Skeletal muscle tissue (tissue), 4 donors: ENCODE data around the gene LIFR. TPM values are rescaled to one million over a fixed set of nuclear protein-coding genes. Genes with fewer than 3 reads are reported as not detected.

Experiments used
- H3K27ac ChIP-seq: one replicate; pipeline ENCODE4 v1.7.0; 2013; ENCODE audit warnings: mild to moderate bottlenecking, low read depth, low read length, inconsistent platforms
- H3K27me3 ChIP-seq, 3 donors: one replicate each; pipeline ENCODE4 v1.7.0; 2013; ENCODE audit warnings: low read length in 3 of 3; ENCODE audit not compliant: control insufficient read depth in 3 of 3, insufficient read depth in 3 of 3
- H3K36me3 ChIP-seq, 3 donors: one replicate each; pipeline ENCODE4 v1.7.0; 2013; ENCODE audit warnings: low read length in 3 of 3; ENCODE audit not compliant: control insufficient read depth in 3 of 3, insufficient read depth in 3 of 3
- H3K4me1 ChIP-seq, 3 donors: one replicate each; pipeline ENCODE4 v1.7.0; 2013; ENCODE audit warnings: low read length in 3 of 3, mild to moderate bottlenecking in 3 of 3; ENCODE audit not compliant: control insufficient read depth in 3 of 3, insufficient read depth in 3 of 3
- H3K4me3 ChIP-seq, 3 donors: one replicate each; pipeline ENCODE4 v1.7.0; 2013; ENCODE audit warnings: low read length in 3 of 3
- H3K9ac ChIP-seq, 3 donors: one replicate each; pipeline ENCODE4 v1.7.0; 2013; ENCODE audit warnings: low read length in 3 of 3, mild to moderate bottlenecking in 3 of 3, moderate library complexity in 2 of 3, low read depth in 1 of 3
- H3K9me3 ChIP-seq, 3 donors: one replicate each; pipeline ENCODE4 v1.7.0; 2013; ENCODE audit warnings: low read length in 3 of 3; ENCODE audit not compliant: control insufficient read depth in 3 of 3
- total RNA-seq: library from RNA; depleted of rRNA; stranded (reverse); fragments of >200 nt; gene quantifications from one replicate; pipeline ENCODE4 v1.2.3, GENCODE V29; 2014
- donor health status: Osteomylitis.

LIFR gene
- total RNA-seq, 1 donor from 2014 or later: 101 TPM

DNA sequence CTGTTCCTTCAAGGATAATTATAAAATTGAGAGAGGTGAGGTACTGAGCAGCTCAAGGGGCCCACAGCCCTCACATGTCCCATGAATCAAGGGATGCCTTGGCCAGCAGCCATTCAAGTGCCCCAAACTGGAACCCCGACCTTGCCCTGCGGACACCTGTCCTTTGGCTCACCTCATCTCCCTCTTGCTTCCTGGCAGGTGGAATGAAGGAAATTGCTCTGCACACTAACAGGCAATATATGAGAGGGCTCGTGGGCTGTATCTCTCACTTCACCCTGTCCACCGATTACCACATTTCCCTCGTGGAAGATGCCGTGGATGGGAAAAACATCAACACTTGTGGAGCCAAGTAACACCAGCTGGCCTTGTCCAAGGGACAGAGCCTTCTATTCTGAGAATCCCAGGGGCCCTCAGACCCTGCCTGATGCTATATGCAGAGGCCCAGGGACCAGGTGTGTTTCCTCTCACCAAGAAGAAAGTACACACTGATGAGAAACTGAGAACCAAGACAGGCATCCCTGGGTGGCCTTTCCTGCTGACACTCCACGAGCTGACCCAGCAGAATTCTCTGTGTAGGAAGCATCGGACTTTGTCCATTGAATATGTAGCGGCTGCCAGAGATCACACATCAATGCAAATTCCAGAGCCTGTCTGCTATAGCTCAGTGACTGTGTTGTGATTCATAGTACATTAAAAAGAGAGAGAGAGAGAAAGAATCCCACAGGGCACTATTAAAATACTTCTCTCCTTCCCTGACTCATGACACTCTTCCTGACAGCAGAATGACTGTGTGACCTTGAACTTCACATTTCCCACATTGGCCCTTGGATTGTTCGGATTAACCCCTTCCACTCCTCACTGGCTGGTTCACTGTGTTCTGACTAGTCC is 92.6 kb downstream of the LIFR start:
- H3K27me3 ChIP-seq: no peaks in the 10 kb centered on the region
- H3K27ac ChIP-seq: peak overlapping the region; percentile 85

DNA sequence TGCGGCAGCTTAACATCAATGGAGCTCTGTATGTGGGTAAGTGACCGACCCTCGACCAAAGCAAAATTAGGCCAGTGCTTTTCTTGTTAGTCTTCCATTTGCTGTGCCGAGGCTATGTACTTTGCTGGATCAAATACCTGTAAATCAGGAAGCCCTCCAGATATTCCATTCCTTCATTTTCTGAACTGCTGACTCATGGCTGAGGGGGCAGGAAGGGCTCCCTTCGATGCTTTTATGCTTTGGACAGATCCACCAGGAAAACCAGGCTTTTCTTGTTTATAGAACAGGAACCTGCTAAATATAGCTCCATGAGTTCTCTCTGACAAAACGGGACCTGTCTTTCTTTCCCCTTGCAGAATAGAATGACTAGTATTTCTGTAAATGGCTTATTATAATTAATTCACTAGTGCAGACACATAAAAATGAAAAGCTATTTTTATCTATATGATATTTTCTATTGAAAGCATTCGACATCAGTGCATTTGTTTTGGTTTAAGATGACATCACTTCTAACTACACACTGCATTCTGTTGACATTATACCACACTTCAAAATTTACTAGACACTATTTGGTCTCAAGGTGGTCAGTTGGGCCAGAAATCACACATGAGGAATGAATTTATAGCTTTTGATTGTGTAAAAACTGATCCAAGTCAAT is 93.3 kb downstream of the LIFR start:
- Histone ChIP-seq H3K27ac (peak overlapping the region; percentile 85), H3K36me3 (peaks cover 3 to 16% (median 9%) of the 10 kb centered on the region in 3 donors), H3K27me3 (no peaks in the 10 kb centered on the region), H3K9ac (peak overlapping the region in 2 of 3 donors; percentile 45 to 74), H3K4me1 (peaks cover 57 to 60% (median 59%) of the 10 kb centered on the region in 3 donors), H3K4me3 (no peak overlapping the region), H3K9me3 (no peaks in the 10 kb centered on the region)

More for the DNA sequence above, 92.6 kb downstream of the LIFR start:
- H3K4me1 ChIP-seq: peaks cover 64 to 67% (median 67%) of the 10 kb centered on the region in 3 donors
- H3K4me3 ChIP-seq: peak overlapping the region in 1 of 3 donors; percentile 17
- peaks cover 0 to 13% (median 3%) of the 10 kb centered on the region in 3 donors for H3K36me3 ChIP-seq
- peak overlapping the region in 2 of 3 donors; percentile 45 to 74 for H3K9ac ChIP-seq
- no peaks in the 10 kb centered on the region for H3K9me3 ChIP-seq

DNA sequence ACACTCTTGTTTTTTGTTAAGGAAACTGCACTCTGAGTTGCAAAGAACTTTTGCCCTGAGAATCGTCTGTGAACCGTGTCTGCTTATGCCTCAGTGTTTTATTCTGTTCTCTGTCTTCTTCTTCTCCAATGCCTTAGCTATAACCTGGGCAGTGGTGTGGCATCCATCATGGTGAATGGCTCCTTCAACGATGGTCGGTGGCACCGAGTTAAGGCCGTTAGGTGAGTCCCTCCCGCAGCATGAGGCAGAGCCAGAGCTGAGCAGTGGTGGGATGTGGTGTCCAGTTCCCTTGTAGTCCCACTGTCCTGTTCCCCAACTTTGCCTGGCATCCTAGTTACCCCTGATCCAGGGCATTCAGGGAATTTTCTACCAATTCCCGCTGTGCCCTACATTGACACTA is 98.3 kb downstream of the LIFR start:
- H3K4me3 ChIP-seq: no peak overlapping the region
- H3K36me3 ChIP-seq: peaks cover 16 to 33% (median 17%) of the 10 kb centered on the region in 3 donors
- peaks cover 9 to 12% (median 10%) of the 10 kb centered on the region in 3 donors for H3K4me1 ChIP-seq
- H3K9me3 ChIP-seq: no peaks in the 10 kb centered on the region
- H3K9ac ChIP-seq: no peak overlapping the region
- H3K27me3 ChIP-seq: no peaks in the 10 kb centered on the region
- H3K27ac ChIP-seq: no peak overlapping the region

DNA sequence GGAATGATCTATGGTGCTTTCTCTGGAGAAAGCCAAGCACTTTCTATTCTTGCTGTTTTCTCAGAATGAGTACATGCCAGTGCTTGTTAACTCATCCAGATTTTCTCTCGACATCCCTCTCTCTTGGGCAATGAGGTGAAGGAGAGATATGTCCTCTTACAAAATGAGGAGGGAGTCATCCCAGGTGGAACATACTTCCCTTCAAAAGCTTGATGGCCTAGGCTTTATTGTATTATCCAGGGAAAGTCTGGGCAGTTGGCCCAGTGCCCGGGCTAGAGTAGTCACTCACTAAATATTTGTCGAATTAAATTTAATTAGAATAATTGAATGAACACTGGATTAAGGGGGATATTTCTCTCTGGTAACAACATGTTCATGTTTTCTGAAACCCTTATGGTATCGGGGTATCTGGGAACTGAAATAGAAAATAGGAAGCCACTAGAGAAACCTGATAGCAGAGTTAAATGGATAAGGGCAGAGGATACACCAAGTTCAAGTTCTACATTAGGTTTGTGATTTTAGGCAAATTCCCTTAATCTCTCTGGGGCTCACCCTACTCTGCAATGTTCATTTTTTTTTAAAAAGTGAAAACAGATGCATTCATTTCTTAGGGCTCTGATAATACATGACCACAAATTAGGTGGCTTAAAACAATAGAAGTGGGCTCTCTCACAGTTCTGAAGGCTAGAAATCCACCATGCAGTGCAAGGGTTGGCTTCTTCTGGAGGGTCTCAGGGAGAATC is 99.6 kb downstream of the LIFR start:
- Histone ChIP-seq H3K9me3 (no peaks in the 10 kb centered on the region), H3K27me3 (no peaks in the 10 kb centered on the region), H3K36me3 (peaks cover 28 to 44% (median 29%) of the 10 kb centered on the region in 3 donors), H3K9ac (no peak overlapping the region), H3K4me1 (peaks cover 0 to 4% (median 0%) of the 10 kb centered on the region in 3 donors), H3K4me3 (no peak overlapping the region), H3K27ac (no peak overlapping the region)

DNA sequence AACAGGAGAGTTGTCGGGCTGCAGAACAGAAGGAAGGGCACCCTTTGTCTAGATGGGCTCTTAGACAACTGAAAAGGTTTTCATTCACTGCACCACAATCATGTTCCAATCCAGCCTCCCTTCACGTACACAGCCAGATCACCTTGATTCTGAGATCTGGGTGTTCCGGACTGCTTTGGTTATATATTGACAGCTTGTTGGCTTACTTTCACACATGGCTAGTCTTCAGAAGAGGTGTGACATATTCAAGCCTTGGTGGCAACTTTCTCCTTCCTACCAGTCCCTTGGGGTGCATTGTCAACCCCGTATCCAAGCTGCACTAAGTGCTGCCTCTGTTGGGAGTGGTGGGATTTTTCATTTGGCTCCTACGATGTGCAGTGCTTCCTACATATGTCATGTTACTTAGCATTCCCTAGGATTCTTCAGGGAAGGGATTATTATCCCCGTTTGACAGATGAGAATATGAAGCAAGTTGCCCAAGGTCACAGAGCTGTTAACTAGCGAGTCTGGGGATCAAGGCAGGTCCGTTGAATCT is 100.6 kb downstream of the LIFR start:
- Histone ChIP-seq H3K4me3 (no peak overlapping the region), H3K9me3 (no peaks in the 10 kb centered on the region), H3K27ac (no peak overlapping the region), H3K9ac (no peak overlapping the region), H3K36me3 (peaks cover 29 to 47% (median 35%) of the 10 kb centered on the region in 3 donors), H3K27me3 (no peaks in the 10 kb centered on the region), H3K4me1 (peaks cover 0 to 4% (median 0%) of the 10 kb centered on the region in 3 donors)

DNA sequence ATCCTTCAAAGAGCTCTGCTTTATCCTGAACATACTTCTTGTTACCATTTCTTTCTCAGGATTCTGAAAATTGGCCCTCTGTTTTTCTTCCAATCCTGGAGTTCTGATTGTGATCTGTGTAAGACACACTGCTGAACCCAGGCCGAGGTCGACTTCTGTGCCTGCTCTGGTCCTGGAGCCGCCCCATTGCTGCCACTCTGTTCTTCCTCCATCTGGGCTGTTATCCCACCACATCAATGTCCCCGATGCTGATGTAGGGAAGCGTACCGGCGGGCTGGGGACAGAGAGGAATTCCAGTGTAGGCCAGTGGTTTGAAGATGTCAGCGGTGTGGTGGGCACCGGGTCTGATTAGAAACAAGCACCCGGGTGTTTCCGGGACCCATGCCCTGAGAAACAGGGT is 102.5 kb downstream of the LIFR start:
- Histone ChIP-seq H3K27me3 (no peaks in the 10 kb centered on the region), H3K4me3 (no peak overlapping the region), H3K9me3 (no peaks in the 10 kb centered on the region), H3K27ac (no peak overlapping the region), H3K36me3 (peaks cover 33 to 47% (median 36%) of the 10 kb centered on the region in 3 donors), H3K4me1 (peaks cover 6 to 16% (median 7%) of the 10 kb centered on the region in 3 donors), H3K9ac (no peak overlapping the region)

DNA sequence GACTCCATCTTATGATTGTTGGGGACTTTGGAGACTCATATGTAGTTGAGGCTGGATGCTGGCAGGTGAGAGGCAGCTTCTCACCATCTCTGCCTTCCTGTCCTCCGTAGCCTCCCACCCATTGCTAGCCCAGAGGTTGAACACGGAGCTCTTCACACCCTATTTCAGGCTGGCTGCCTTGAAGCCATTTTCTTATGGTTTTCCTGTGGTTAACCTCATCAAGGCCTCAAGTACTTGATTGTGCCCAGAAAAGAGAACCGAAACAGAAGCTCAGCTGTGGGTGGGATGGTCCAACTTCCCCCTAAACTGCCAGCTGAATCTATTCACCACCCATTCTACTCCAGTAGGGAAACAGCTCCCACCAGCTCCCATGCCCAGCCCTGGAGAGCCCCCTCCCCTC is 102.9 kb downstream of the LIFR start:
- Histone ChIP-seq H3K27ac (no peak overlapping the region), H3K9me3 (no peaks in the 10 kb centered on the region), H3K4me3 (no peak overlapping the region), H3K4me1 (peaks cover 11 to 19% (median 11%) of the 10 kb centered on the region in 3 donors), H3K27me3 (no peaks in the 10 kb centered on the region), H3K36me3 (peaks cover 33 to 47% (median 36%) of the 10 kb centered on the region in 3 donors), H3K9ac (no peak overlapping the region)

DNA sequence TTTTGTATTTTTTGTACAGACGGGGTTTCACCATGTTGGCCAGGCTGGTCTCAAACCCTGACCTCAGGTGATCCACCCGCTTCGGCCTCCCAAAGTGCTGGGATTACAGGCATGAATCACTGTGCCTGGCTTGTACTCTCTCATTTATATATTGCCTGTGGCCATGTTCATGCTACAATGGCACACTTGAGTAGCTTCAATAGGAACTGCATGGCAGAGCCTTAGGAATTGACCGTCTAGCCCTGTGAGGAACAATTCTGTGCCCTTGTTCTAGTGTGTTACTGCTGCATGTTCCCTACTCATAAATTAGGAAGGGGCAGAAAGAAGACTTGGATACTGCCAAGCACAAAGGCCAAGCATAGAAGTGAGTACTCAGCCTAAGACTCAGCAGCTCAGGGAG is 104.2 kb downstream of the LIFR start:
- Histone ChIP-seq H3K36me3 (peaks cover 29 to 42% (median 32%) of the 10 kb centered on the region in 3 donors), H3K9me3 (no peaks in the 10 kb centered on the region)

DNA sequence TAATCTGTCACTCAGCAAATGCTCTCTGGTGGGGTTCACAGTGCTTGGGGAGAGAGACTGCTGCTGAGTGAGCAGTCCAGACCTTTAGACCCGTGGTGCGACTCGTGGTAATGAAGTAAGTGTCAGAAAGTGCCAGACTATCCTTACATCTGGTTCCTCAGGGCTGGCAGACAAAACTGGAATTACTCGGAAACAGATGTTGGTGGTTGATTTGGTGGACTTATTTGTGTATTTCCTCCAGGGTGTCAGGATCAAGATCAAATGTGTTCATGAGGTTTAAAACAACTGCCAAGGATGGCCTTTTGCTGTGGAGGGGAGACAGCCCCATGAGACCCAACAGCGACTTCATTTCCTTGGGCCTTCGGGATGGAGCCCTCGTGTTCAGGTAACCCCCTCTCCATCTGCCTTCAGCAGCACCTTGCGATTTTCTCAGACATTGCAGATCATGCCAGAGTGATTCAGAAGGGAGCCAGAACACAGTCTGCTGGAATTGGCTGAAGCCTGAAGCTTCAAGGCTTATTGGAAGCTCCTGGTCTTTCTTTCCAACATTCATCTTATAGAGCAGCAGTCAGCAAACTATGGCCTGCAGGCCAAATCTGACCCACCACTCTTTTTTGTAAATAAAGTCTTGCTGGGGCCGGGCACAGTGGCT is 105.2 kb downstream of the LIFR start:
- no peak overlapping the region for H3K9ac ChIP-seq
- H3K4me3 ChIP-seq: no peak overlapping the region
- H3K4me1 ChIP-seq: peaks cover 25 to 35% (median 31%) of the 10 kb centered on the region in 3 donors
- H3K27me3 ChIP-seq: no peaks in the 10 kb centered on the region
- peaks cover 29 to 42% (median 32%) of the 10 kb centered on the region in 3 donors for H3K36me3 ChIP-seq
- peak overlapping the region; percentile 34 for H3K27ac ChIP-seq
- no peaks in the 10 kb centered on the region for H3K9me3 ChIP-seq

More for the DNA sequence above, 104.2 kb downstream of the LIFR start:
- Histone ChIP-seq H3K27me3 (no peaks in the 10 kb centered on the region), H3K4me1 (peaks cover 20 to 31% (median 24%) of the 10 kb centered on the region in 3 donors), H3K9ac (no peak overlapping the region), H3K4me3 (no peak overlapping the region), H3K27ac (no peak overlapping the region)
